ENCODE measurements around the gene CLEC4F. TPM values are rescaled to one million over a fixed set of nuclear protein-coding genes. Genes with fewer than 3 reads are reported as not detected.

The CLEC4F gene
- total RNA-seq, 2 donors from 2014 or later, result 0.23 TPM; not detected in 1

- TF ChIP-seq POLR2A (IDR thresholded peaks at IDR 0.05) (no peak), POLR2AphosphoS5 (IDR thresholded peaks at IDR 0.05) (no peak), CTCF (IDR thresholded peaks at IDR 0.05) (no peak)
- no peak for DNase-seq (ENCODE audit: low spot score)
- Histone ChIP-seq H3K4me1 (replicated peaks) (no peaks in the 10 kb centered on the region), H3K9me3 (no peaks in the 10 kb centered on the region), H3K27ac (no peak overlapping the region), H3K4me3 (no peak overlapping the region), H3K27me3 (replicated peaks; ENCODE audit: insufficient read depth) (no peaks in the 10 kb centered on the region), H3K36me3 (no peaks in the 10 kb centered on the region)
- WGBS, result 60% methylated on average over 5 of the region's 5 CpGs
- intact Hi-C loops (cut with DNase I), result no loop called here
Measured at GRCh38 chr2:70816726-70817125, 3.7 kb downstream of the CLEC4F start.

GRCh38 chr2:70808983-70809958 is 11.1 kb downstream of the CLEC4F start:
- WGBS, result 88% methylated on average over 12 of the region's 12 CpGs
- DNase-seq (ENCODE audit: low spot score), result no peak
- Histone ChIP-seq H3K27me3 (replicated peaks; ENCODE audit: insufficient read depth) (no peaks in the 10 kb centered on the region), H3K4me1 (replicated peaks) (no peaks in the 10 kb centered on the region), H3K36me3 (no peaks in the 10 kb centered on the region), H3K4me3 (no peak overlapping the region), H3K9me3 (no peaks in the 10 kb centered on the region), H3K27ac (no peak overlapping the region)
- TF ChIP-seq CTCF (IDR thresholded peaks at IDR 0.05) (no peak), POLR2AphosphoS5 (IDR thresholded peaks at IDR 0.05) (no peak), POLR2A (IDR thresholded peaks at IDR 0.05) (no peak)
- intact Hi-C loops (cut with DNase I), result no loop called here

GRCh38 chr2:70807828-70808118 is 12.6 kb downstream of the CLEC4F start:
- Histone ChIP-seq H3K9me3 (no peaks in the 10 kb centered on the region), H3K4me3 (no peak overlapping the region), H3K27me3 (replicated peaks; ENCODE audit: insufficient read depth) (no peaks in the 10 kb centered on the region), H3K27ac (no peak overlapping the region), H3K36me3 (no peaks in the 10 kb centered on the region), H3K4me1 (replicated peaks) (no peaks in the 10 kb centered on the region)
- no peak for TF ChIP-seq POLR2AphosphoS5 (IDR thresholded peaks at IDR 0.05)
- TF ChIP-seq POLR2A (IDR thresholded peaks at IDR 0.05), result no peak
- TF ChIP-seq CTCF (IDR thresholded peaks at IDR 0.05), result no peak
- intact Hi-C loops (cut with DNase I), result no loop called here
- no peak for DNase-seq (ENCODE audit: low spot score)
- 86% methylated on average over 4 of the region's 4 CpGs for WGBS

GRCh38 chr2:70807102-70807827 is 13.1 kb downstream of the CLEC4F start:
- Histone ChIP-seq H3K27ac (no peak overlapping the region), H3K4me3 (no peak overlapping the region), H3K27me3 (replicated peaks; ENCODE audit: insufficient read depth) (no peaks in the 10 kb centered on the region), H3K36me3 (no peaks in the 10 kb centered on the region), H3K4me1 (replicated peaks) (no peaks in the 10 kb centered on the region), H3K9me3 (no peaks in the 10 kb centered on the region)
- TF ChIP-seq POLR2AphosphoS5 (IDR thresholded peaks at IDR 0.05), result no peak
- TF ChIP-seq POLR2A (IDR thresholded peaks at IDR 0.05), result no peak
- no peak for TF ChIP-seq CTCF (IDR thresholded peaks at IDR 0.05)
- WGBS, result 75% methylated on average over 6 of the region's 6 CpGs
- intact Hi-C loops (cut with DNase I), result no loop called here
- DNase-seq (ENCODE audit: low spot score), result no peak
